ENCODE measurements around the gene CEMP1.

DNA sequence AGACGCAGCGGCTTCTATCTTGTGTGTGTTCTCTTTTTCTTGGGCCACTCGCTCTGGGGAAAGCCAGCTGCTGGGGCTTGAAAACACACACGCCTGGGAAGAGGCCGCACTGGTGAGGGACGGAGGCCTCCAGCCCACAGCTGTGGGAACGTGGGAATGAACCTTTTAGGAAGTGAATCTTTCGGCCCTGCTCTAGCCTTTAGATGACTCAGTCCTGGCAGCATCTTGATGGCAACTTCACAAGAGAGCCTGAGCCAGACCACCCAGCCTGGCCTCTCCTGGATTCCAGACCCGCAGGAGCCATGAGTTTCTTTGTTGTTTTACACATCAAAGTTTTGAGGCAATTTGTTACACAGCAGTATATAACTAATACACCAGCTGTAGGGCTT is 4.4 kb upstream of the CEMP1 start:
- no peak for TF ChIP-seq POLR2A (IDR thresholded peaks at IDR 0.05)
- no peak for TF ChIP-seq POLR2AphosphoS5 (IDR thresholded peaks at IDR 0.05)

Data from prostate gland (tissue), 1 donor.